GM13977 (cell line): ENCODE results near the gene HOTAIR.

ENCODE experiments used
- DNase-seq: peaks from one replicate; pipeline ENCODE4 v3.0.0; 2012; ENCODE audit warnings: low spot score
- CTCF ChIP-seq: IDR thresholded peaks from 2 replicates; pipeline ENCODE4 v1.5.1; 2012; ENCODE audit warnings: mild to moderate bottlenecking, control low read depth; ENCODE audit not compliant: insufficient read depth; ENCODE audit errors: extremely low read depth, missing control alignments
- in situ Hi-C: fragments of 300-500 bp; cut with MboI; formaldehyde crosslinking; loops from one replicate; pipeline ENCODE4 v1.12.0; 2022; ENCODE audit warnings: low sequenced_read_pairs, low pct_unique_long_range_greater_than_20kb, mixed read lengths, inconsistent platforms; ENCODE audit not compliant: unreplicated experiment

The HOTAIR gene

GRCh38 chr12:53961025-53961761 lies 13.6 kb downstream of the HOTAIR start:
- DNase-seq, result no peak
- no peak for TF ChIP-seq CTCF
- in situ Hi-C loops, result no loop called here

- TF ChIP-seq CTCF, result no peak
- in situ Hi-C loops, result no loop called here
- no peak for DNase-seq
These were observed 14.3 kb downstream of the HOTAIR start for GRCh38 chr12:53960187-53961024.

GRCh38 chr12:53959314-53959713 lies 15.4 kb downstream of the HOTAIR start:
- in situ Hi-C loops, result no loop called here
- DNase-seq, result no peak
- no peak for TF ChIP-seq CTCF

- in situ Hi-C loops, result no loop called here
- TF ChIP-seq CTCF, result no peak
- no peak for DNase-seq
These were observed 16.6 kb downstream of the HOTAIR start for GRCh38 chr12:53958128-53958527.

- in situ Hi-C loops, result no loop called here
- no peak for TF ChIP-seq CTCF
- DNase-seq, result no peak
These were observed 17.7 kb downstream of the HOTAIR start for GRCh38 chr12:53956914-53957536.

- in situ Hi-C loops, result no loop called here
- no peak for TF ChIP-seq CTCF
- DNase-seq, result no peak
These were observed 18.4 kb downstream of the HOTAIR start for GRCh38 chr12:53956251-53956887.
